B cell (primary cell): ENCODE data around the gene MEF2C. TPM values are rescaled to one million over a fixed set of nuclear protein-coding genes. Genes with fewer than 3 reads are reported as not detected.
A peak's percentile ranks its signal among the peaks of the same experiment; 100 is the strongest.

Experiments
- ATAC-seq: fragments of 200-7000 bp; cut with Tn5 transposase; one replicate; pipeline ENCODE4 v1.10.0; 2021; ENCODE audit warnings: low read depth, mild to moderate bottlenecking, moderate number of reproducible peaks, moderate library complexity
- CTCF ChIA-PET: fragments of 350-600 bp; sonication (Branson Sonifier 250); formaldehyde crosslinking; loops from one replicate; lab custom pipeline; 2021; ENCODE audit warnings: antibody characterized with exemption, inconsistent platforms; lab: Charles Lee
- POLR2A ChIA-PET: fragments of 350-600 bp; sonication (Branson Sonifier 250); formaldehyde crosslinking; loops from one replicate; lab custom pipeline; 2021; ENCODE audit warnings: antibody characterized with exemption; lab: Charles Lee
- DNase-seq: peaks from one replicate; pipeline ENCODE4 v3.0.0; 2013
- H2AFZ ChIP-seq: 2 replicates; pipeline ENCODE4 v1.6.1; 2012; ENCODE audit warnings: mild to moderate bottlenecking, low read depth, low read length; ENCODE audit not compliant: insufficient read depth, poor library complexity, severe bottlenecking
- H3K27ac ChIP-seq, 2 donors: 1 replicate in 1 of 2; 2 replicates in 1 of 2; pipeline ENCODE4 v1.5.1; 2012 to 2013; ENCODE audit warnings: low read length in 2 of 2, mild to moderate bottlenecking in 2 of 2, moderate library complexity in 1 of 2
- H3K27me3 ChIP-seq, 4 experiments: fragments of 200-600 bp in 1 of 4; sonication (generic) in 1 of 4; replicated peaks in 1 of 4; 1 replicate in 2 of 4; 2 replicates in 2 of 4; pipeline versions ENCODE4 v1.6.1 to v1.7.0; 2013 to 2016; ENCODE audit warnings: low read length in 3 of 4, mild to moderate bottlenecking in 2 of 4, mixed read lengths in 1 of 4, moderate library complexity in 1 of 4; ENCODE audit not compliant: insufficient read depth in 4 of 4, control insufficient read depth in 3 of 4; ENCODE audit errors: control extremely low read depth in 1 of 4
- H3K36me3 ChIP-seq, 2 experiments: replicated peaks in 1 of 2; 1 replicate in 1 of 2; 2 replicates in 1 of 2; pipeline versions ENCODE4 v1.6.1 to v1.7.1; 2013; ENCODE audit warnings: low read length in 1 of 2; ENCODE audit not compliant: insufficient read depth in 2 of 2, control insufficient read depth in 1 of 2; ENCODE audit errors: control extremely low read depth in 1 of 2, extremely low read depth in 1 of 2
- H3K4me1 ChIP-seq, 2 donors: fragments of 200-600 bp in 1 of 2; sonication (generic) in 1 of 2; 1 replicate in 1 of 2; 2 replicates in 1 of 2; pipeline versions ENCODE4 v1.5.1 to v1.6.1; 2013 to 2017; ENCODE audit warnings: low read length in 2 of 2; ENCODE audit not compliant: control insufficient read depth in 2 of 2, insufficient read depth in 2 of 2
- H3K4me2 ChIP-seq: replicated peaks from 2 replicates; pipeline ENCODE3; 2012; ENCODE audit warnings: mild to moderate bottlenecking, low read depth, low read length; ENCODE audit not compliant: poor library complexity, severe bottlenecking
- H3K4me3 ChIP-seq, 5 experiments: fragments of 200-600 bp in 1 of 5; sonication (generic) in 1 of 5; 1 replicate in 3 of 5; 2 replicates in 2 of 5; pipeline versions ENCODE4 v1.5.1 to v1.7.0; 2011 to 2016; ENCODE audit warnings: low read length in 4 of 5, mild to moderate bottlenecking in 4 of 5, low read depth in 2 of 5, control low read depth in 1 of 5, moderate library complexity in 1 of 5; ENCODE audit not compliant: insufficient read depth in 1 of 5; ENCODE audit errors: control extremely low read depth in 1 of 5, extremely low read depth in 1 of 5
- H3K79me2 ChIP-seq: fragments of 200-600 bp; sonication (generic); one replicate; pipeline ENCODE4 v1.6.0; 2016; ENCODE audit warnings: low read length; ENCODE audit not compliant: control insufficient read depth, insufficient read depth
- H3K9ac ChIP-seq: fragments of 200-600 bp; sonication (generic); 2 replicates; pipeline ENCODE4 v1.6.1; 2017; ENCODE audit warnings: mild to moderate bottlenecking, low read length, moderate library complexity
- H3K9me3 ChIP-seq, 3 donors: one replicate each; pipeline versions ENCODE4 v1.6.1 to v1.7.1; 2013; ENCODE audit warnings: low read length in 2 of 3; ENCODE audit not compliant: control insufficient read depth in 2 of 3, insufficient read depth in 1 of 3; ENCODE audit errors: control extremely low read depth in 1 of 3
- H4K20me1 ChIP-seq: 2 replicates; pipeline ENCODE4 v1.6.0; 2012; ENCODE audit warnings: mild to moderate bottlenecking, low read length; ENCODE audit not compliant: insufficient read depth, control insufficient read depth, poor library complexity, severe bottlenecking
- H3K27ac Mint-ChIP-seq: one replicate; pipeline ENCODE4 v1.8.0; 2021; ENCODE audit warnings: mixed read lengths
- H3K27me3 Mint-ChIP-seq: one replicate; pipeline ENCODE4 v1.8.0; 2021; ENCODE audit warnings: mixed read lengths
- H3K4me1 Mint-ChIP-seq: one replicate; pipeline ENCODE4 v1.8.0; 2021; ENCODE audit warnings: mixed read lengths
- H3K4me3 Mint-ChIP-seq: one replicate; pipeline ENCODE4 v1.8.0; 2021; ENCODE audit warnings: mixed read lengths
- H3K9me3 Mint-ChIP-seq: one replicate; pipeline ENCODE4 v1.8.0; 2022; ENCODE audit warnings: mixed read lengths; ENCODE audit not compliant: insufficient read depth
- EZH2 ChIP-seq: IDR thresholded peaks from 2 replicates; pipeline ENCODE4 v1.6.1; 2012; ENCODE audit warnings: borderline replicate concordance, low read depth, mild to moderate bottlenecking, moderate library complexity, low read length; ENCODE audit not compliant: insufficient read depth, poor library complexity, severe bottlenecking
- WGBS: methylation state at CpG from one replicate; pipeline ENCODE4 v1.1.5; 2013; ENCODE audit warnings: missing lambda C conversion rate; ENCODE audit not compliant: insufficient coverage; 5-methylcytosine and 5-hydroxymethylcytosine counted together
- intact Hi-C: fragments of 100-400 bp; cut with micrococcal nuclease; formaldehyde crosslinking; loops from one replicate; pipeline ENCODE4 v1.10.0; 2022
- polyA plus RNA-seq: library from polyadenylated mRNA; depleted of rRNA; stranded (reverse); fragments of >200 nt; gene quantifications from 2 replicates; pipeline ENCODE4 v1.2.3, GENCODE V29; 2012
- total RNA-seq, 2 donors: library from RNA; stranded (reverse); fragments of 120-200 nt in 1 of 2; gene quantifications; 1 replicate in 1 of 2; 2 replicates in 1 of 2; pipeline versions ENCODE4 v1.2.3 to v1.2.4, GENCODE V29; 2013 to 2022
- TF ChIP-seq, protein P1 (sequence below): fragments of 200-600 bp; IDR thresholded peaks from one replicate; pipeline ENCODE4 v1.8.0; 2022; ENCODE audit warnings: antibody characterized with exemption, mild to moderate bottlenecking

MEF2C gene
- total and polyA plus RNA-seq, 2 donors (not counting 1 experiment from before 2014, with no cell fraction given): 97.4 to 354 TPM

DNA sequence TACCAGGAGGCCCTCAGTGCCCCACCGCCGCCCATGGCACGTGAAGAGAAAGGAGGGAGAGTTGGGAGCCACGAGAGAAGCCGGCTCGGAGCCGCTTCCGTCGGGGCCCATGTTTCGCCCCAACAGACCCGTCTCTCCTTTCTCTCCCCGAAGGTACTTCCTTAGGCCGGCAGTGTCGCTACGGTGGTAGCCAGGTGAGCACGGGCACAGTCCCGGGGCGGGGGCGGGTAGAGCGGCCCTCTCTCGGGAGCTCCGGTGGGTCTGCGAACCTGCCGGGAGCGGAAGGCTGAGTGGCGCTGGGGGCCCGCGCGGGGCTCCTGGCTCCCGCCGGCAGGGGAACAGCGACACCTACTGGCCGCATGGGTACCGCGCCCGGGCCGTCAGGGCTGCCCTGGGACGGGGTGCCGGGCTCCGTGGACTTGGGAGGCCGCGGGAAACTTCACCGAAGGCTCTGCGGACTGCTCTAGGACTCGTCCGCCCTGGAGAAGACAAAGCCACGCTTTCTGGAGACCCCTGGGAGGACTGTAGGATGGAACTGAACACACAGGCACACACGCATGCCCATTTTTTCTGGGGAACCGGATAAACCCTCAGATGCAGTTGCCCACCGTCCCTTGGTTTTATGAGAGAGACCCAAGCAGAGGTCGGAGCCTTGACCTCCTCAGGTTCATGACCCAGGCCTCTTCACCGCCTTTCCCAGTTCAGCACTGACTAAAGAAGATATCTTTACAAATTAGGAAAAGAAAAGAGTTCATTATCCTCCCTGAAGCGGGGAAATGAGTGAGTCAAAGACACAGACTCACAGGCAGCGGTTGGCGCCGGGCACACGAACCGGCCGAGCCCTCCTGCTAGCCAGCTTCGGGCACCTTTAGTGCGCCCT is 202.5 kb downstream of the MEF2C start:
- peak overlapping the region; percentile 69 for H2AFZ ChIP-seq
- H3K9ac ChIP-seq: peak overlapping the region; percentile 52
- no peaks in the 10 kb centered on the region for H3K79me2 ChIP-seq
- no peak overlapping the region for H3K27ac ChIP-seq
- Mint-ChIP-seq H3K4me3 (peak overlapping the region; percentile 16), H3K27ac (no peak overlapping the region), H3K9me3 (peaks cover 8% of the 10 kb centered on the region), H3K4me1 (peaks cover 19% of the 10 kb centered on the region), H3K27me3 (peaks cover 66% of the 10 kb centered on the region)
- POLR2A ChIA-PET: no interaction called here
- intact Hi-C loops: loop anchor here (1.0 kb wide), 1 partner anchor 899 kb away; no protein-coding TSS in a partner anchor
- no peaks in the 10 kb centered on the region for H3K36me3 ChIP-seq
- WGBS: 1% methylated on average over 55 of the region's 61 CpGs
- no peaks in the 10 kb centered on the region for H4K20me1 ChIP-seq
- H3K4me2 ChIP-seq: peak overlapping the region; percentile 84
- peaks cover 10 to 69% (median 39%) of the 10 kb centered on the region in 3 donors for H3K9me3 ChIP-seq
- peak overlapping the region in 4 of 5 experiments; percentile 18 to 49 (median 32) for H3K4me3 ChIP-seq
- H3K4me1 ChIP-seq: peaks cover 25 to 56% of the 10 kb centered on the region in 2 donors
- H3K27me3 ChIP-seq: peaks cover 10 to 97% (median 82%) of the 10 kb centered on the region in 4 experiments
- ATAC-seq: peak; percentile 64
- peak; percentile 84 for TF ChIP-seq EZH2
- TF ChIP-seq, protein P1, sequence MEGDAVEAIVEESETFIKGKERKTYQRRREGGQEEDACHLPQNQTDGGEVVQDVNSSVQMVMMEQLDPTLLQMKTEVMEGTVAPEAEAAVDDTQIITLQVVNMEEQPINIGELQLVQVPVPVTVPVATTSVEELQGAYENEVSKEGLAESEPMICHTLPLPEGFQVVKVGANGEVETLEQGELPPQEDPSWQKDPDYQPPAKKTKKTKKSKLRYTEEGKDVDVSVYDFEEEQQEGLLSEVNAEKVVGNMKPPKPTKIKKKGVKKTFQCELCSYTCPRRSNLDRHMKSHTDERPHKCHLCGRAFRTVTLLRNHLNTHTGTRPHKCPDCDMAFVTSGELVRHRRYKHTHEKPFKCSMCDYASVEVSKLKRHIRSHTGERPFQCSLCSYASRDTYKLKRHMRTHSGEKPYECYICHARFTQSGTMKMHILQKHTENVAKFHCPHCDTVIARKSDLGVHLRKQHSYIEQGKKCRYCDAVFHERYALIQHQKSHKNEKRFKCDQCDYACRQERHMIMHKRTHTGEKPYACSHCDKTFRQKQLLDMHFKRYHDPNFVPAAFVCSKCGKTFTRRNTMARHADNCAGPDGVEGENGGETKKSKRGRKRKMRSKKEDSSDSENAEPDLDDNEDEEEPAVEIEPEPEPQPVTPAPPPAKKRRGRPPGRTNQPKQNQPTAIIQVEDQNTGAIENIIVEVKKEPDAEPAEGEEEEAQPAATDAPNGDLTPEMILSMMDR: peak; percentile 83
- DNase-seq: peak; percentile 81
- CTCF ChIA-PET: interaction anchor here (1.3 to 5.1 kb wide), 5 partner anchors 11 to 900 kb away, joined by 6 to 63 read pairs (median 10); no protein-coding TSS in a partner anchor
